Stimulated activated CD8-positive, alpha-beta memory T cell treated with anti-CD3 and anti-CD28 coated beads, Interleukin-15, amount 100 ng/mL, for 48 hours (primary cell): ENCODE measurements around the gene S100A7A.

Experiments
- DNase-seq, 2 donors: peaks; one replicate each; pipeline ENCODE4 v3.0.0-alpha.2; 2020; ENCODE audit warnings: low read depth in 2 of 2

S100A7A gene

DNA sequence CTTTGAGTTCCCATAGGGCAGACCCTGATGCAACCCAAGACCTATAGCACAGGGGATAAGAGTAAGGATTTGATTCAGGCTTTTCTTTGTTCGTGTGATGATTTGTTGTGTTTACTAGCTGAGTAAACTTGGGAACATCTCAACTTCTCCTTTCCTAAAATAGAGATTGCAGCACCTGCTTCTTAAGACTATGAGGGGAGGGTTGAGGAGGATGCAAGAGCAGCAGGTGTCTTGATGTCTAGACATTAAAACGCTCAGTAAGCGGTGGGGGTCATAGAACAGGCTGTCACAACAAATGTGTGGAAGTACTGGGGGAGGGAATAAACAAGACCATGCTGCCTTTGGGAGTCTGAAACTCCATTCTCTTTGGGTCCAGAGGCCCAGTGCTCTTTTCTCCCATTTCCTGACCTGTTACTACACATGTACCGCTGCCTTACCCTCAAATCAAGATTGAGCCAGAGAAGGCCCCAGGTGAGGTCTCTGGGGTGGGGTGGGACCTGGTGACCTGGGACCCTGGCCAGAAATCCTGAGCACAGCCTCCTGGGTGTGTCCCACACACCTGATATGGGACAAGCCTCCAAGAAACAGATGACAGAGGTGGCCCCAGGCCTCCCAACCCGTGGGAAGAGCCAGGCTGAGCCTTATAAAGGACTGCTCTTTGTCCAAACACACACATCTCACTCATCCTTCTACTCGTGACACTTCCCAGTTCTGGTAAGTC lies at the start of gene S100A7A:
Gene S100A7A, plus strand, starts transcription at position 671 of the 721 bp plus-strand sequence. CDS start 1,563 bp downstream, outside the sequence.
- DNase-seq = no peak

DNA sequence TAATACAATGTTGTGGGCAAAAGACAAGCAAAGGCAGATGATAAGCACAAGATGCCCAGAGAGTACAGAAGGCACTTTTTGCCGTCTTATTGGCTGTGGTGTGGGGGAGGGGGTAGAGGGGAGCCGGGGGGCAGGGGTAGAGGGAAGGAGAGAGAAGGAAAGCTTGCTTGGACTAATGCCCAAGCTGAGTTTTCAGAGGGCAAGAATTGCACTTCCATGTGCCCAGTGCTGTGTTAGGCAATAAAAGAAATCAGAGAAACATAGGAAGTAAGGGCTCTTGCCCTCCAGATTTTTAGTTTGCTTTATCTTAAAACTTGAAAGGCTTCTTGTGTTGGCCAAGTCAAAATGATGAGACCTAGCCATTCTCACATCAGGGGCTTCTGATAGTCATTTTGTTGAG lies 49.2 kb upstream of the S100A7A start:
- no peak for DNase-seq

DNA sequence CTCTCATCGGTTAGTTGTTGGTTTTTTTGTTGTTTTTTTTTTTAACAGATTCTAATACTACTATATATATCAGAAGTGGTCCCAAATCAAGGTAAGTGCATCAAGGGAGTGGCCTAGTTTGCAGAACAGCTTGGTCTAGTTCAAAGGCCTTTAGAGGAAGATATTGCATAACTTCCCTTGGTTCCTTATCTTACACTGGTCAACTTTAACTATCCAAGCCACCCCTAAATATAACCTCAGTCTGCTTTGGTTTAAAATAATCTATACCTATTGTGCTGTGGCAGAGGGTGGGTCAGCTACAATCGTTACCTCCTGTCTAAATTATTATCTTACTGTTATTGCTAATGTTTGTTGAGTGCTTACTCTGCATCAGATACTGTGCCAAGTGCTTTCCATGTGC lies 47.8 kb upstream of the S100A7A start:
- no peak for DNase-seq

DNA sequence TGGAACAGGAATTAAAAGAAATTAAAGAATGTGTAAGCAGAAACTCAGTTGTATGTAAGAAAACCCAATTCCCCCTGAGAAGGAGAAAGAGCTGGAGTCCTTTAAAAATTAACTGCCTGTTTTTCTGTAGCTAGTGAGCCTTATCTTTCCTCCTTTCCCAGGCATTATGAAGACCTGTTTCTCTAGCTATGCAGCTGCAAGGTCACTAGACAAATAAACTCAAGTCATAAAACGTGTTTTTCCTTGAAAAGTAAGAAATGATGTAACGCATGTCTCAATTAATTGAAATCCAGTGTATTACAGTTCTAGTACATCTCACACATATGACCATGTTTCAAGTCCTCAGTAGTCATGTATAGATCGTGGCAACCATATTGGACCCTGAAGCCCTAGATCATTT lies 46.2 kb upstream of the S100A7A start:
- DNase-seq = no peak

DNA sequence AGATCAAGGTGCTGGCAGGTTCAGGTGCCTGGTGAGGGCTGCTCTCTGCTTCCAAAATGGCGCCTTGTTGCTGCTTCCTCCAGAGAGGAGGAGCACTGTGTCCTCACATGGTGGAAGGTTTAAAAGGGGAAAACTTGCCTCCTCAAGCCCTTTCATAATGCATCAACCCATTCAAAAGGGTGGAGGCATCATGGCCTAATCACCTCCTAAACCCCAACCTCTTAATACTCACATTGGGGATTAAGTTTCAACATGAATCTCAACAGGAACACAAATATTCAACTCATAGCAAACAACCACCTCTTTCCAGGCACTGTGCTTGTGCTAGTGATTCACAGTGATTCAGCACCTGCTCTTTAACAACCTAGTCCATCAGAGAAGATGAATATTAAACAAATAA lies 45.1 kb upstream of the S100A7A start:
- DNase-seq = no peak

DNA sequence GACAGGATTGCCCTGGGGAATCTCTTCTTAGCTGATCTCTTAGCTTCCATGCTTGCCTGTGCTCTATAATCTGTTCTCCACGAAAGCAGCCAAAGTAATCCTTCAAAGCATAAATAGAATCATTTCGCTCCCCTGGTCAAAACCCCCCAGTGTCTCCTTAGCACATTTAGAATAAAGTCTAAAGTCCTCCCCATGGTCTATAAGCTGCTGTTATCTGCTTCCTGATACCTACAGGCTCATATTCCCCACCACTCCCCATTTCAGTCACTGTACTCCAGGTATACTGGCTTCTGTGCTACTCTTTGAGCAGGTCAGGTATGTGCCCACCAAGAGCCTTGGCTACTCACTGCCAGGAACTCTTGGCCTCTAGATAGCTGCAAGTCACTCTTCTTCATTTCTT lies 43.7 kb upstream of the S100A7A start:
- DNase-seq = no peak

DNA sequence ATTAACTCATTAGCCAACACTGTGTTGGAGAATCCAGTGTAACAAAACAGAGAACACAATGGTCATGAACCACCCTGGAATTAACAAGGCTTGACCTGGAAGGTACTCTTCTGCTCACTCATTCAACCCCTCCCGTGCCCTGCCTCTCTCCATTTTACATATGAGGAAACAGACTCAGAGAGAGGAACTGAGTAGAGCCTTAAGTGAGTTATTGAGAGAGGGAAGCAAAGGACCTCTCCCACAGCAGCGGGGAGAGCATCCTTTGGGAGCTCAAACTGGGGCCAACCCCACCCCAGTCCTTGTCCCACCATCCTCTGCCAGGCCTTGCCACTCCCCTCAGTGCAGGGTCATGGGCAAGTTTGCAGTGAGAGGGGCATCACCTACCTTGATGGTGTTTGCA lies 42.2 kb upstream of the S100A7A start:
- no peak for DNase-seq

DNA sequence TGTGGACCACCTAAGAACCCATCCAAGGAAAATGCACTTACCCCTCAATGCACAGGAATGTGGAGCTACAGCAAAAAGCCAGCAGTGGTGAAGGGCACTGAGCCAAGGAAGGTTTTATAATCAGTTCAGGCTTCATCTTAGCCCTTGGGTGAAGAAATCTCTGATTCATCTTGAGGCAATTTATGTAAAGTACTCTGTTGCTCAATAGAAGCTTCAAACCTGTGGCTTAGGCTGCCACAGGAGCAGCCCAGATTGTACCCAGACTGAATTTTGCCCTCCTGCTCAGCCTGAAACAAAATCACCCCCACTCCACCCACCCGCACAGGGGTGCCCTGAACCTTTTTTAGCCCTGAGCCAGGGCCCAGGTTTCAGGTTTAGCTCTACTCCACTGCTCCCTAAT lies 40.8 kb upstream of the S100A7A start, which contains the start of gene S100A12:
Gene S100A12, minus strand, starts transcription at position 111 of the 400 bp plus-strand sequence. CDS start 1,029 bp downstream, outside the sequence.
- no peak for DNase-seq

DNA sequence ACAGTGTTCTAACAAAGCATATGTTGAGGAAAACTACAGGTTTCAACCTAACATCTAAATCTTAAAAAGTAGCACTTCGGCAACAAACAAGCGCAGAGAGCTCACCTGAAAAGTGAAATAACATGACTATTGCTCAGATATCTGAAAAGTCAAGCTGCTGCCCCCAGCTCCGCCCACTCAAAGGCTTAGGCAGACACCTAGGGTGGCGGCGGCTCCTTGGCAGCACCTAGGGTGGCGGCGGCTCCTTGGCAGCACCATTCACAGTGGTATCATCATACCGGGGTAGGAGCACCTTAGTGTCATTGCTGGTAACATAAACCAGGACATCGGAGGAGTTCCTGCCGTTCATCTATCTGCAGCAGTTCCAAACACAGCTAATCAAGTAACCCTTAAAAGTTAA lies 36.7 kb upstream of the S100A7A start:
- DNase-seq = no peak

DNA sequence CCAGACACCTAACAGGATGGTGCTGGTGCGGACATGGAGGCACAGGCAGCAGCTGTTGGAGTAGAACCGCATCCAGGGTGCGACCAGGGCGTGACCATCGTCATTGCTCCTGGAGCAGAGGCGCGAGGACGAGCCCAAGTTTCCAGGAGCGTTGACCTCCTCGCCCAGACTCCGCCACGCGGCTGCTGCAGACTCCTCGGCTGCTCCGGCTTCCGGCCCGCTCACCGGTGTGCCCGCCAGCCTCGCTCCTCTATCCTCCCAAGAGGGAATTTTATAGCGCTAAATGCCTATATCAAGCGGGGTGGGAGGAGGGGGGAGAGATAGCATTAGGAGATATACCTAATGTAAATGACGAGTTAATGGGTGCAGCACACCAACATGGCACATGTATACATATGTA lies 35.6 kb upstream of the S100A7A start:
- no peak for DNase-seq

DNA sequence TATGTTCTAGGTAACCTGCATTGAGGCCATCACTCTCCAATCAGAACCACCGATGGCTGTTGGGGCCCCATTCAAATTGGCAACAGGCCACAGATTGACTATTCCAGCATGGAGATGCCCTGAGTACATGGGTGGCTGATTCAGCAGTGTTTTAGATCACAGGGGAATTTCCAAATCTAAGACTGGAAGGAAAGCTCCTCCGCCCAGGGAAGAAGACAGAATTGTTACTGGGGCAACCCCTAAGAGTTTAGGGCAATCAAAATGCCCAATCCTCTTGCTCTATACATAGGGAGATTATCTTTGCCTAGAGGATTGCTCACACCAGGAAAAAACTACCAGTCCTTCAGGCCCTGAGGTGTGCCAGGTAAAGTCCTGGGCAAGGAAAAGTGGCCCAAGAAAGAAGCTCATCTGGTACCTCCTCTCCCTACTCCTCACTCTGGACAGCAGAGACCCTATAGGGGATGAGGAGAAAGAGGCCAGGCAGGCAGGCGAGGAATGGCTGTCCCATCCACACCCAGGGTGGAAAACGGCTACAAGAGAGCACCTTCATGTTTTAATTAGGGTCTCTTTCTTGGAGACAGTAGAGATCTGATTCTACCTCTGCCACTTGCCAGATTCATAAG lies 31.3 kb upstream of the S100A7A start:
- DNase-seq = no peak

DNA sequence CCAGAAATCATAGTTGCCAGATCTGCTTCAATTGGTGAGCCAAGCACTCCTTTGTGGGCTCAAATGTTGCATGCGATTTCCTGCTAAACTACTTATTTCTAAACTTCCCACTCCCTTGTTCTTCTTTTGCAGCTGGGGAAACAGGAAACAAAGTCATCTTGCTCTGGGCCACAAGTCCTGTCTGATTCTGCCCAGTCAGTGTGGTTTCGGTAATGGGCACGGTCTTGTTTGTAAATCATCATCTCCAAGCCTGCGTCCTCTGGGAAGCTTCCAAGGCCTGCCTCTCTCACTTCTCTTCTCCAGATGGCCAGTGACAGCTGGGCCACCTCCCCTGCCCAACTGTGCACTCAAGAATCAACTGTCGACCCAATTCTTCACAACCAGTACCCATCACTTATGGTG lies 29.8 kb upstream of the S100A7A start:
- DNase-seq = no peak

DNA sequence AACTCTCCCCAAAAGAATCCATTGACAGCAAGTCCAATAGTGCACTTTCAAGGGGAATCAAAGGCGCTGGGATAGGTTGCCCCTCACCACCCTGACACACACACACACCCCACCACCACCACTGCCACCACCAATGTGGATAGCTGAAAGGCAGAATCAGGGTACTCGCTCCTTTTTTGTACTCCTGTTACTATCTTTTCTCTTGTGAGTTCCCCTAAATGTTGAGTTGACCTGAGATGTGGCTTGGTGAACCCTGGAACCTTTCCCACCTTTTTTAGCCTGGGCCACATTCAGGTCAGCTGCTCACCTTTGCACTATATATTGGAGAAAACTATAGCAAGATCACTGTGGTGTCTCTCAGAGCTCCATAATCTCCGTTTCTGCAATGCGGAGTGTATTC lies 29.3 kb upstream of the S100A7A start:
- no peak for DNase-seq

DNA sequence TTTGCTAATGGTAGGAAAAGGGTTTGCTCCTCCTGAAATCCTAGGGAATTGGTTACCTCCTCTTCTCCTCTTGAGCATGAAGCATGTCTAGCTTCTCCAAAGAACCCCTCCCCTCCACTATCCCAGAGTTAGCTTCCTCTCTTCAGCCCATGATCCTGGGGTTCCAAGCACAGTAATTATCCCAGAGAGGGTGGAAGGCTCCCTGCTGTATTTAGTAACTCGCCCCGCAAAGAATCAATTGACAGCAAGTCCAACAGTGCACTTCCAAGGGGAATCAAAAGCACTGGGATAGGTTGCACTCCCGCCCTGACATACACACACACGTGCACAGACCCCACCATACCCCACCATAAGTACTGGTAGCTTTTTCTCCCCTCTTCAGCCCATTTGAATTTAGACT lies 28.5 kb upstream of the S100A7A start:
- DNase-seq = no peak

DNA sequence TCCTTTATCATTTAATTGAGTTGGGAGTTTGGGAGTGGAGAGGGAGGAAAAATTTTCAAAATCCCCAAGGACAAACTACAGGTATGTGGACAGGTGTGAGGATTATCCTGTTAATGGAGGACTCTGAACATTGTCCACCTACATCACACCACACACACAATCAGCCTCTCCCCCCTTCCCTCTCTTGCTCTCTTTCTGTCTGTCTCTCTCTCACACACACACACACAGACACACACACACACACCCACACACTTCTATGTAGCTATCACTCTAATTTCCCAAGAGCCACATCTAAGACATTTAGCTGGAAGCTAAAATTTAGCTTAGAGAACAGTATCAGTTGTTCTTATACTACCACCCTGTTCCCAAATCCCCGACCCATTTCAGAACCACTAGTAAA lies 26.9 kb upstream of the S100A7A start:
- DNase-seq = no peak

DNA sequence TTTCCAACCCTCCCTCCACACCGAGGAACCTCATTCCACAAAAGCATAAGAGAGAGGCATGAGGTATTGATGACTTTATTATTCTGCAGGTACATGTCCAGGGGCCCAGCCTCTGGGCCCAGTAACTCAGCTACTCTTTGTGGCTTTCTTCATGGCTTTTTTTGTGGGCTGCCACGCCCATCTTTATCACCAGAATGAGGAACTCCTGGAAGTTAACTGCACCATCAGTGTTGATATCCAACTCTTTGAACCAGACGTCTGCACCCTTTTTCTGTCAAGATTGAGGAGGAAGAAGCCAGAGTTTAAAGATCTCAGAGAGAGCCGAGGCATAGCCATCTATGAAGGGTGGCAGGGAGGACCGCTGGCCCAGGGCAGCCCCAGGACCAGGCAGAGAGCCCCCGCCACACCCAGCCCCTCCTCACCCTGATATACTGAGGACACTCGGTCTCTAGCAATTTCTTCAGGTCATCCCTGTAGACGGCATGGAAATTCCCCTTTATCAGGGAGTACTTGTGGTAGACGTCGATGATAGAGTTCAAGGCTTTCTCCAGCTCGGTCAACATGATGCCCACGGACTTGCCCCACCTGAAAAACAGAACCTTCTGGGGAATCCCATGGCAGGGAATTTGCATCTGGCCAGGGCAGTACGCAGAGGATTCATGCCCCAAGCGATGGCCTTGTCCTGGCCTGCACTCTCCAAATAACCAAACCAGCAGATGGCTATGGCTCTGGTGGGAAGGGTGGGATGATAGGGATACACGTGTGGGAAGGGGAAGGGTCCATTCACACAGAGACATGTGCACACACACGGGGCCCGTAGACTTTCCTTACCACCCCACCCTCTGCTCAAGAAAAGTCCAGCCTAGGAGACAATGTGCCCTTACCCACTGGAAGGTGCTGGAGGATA lies 26.1 kb upstream of the S100A7A start:
- no peak for DNase-seq

DNA sequence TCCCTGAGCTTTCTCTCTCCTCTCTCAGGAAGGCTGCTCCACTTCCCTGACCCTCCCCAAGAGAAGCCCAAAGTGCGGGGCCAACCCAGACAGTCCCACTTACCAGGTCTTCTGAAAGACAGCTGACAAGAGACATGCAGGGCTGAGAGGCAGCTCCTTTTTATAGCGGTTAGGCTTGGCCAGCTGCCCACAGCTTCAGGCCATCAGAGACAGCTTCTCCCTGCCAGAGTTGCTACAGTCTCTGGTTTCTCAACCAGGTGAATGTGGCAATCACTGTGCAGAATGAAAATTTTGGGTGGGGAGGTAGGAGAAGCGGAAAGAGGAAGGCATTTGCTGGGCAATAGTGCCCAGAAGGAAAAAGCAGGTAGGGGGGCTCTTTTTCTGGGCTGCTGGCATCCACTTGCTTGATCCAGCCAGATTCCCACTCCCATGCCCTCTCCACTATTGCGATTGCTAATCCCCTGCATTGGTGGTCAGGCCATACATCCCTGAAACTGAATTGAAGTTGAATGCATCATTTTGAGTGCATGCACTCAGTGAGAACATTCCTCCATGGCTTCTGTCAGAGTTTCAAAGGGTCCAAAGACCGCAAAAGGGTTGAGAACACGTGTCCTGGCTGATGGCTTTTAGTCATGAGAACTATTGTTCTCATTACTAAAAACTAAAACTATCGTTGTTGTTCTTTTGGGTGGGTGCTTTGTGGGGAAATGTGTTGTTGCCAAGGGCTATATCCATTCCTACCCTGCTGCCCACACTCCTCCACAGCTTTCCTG lies 25.2 kb upstream of the S100A7A start, which contains the start of gene S100A8:
Gene S100A8, minus strand, starts transcription at position 136 of the 773 bp plus-strand sequence. CDS start 538 bp downstream, outside the sequence.
- no peak for DNase-seq

DNA sequence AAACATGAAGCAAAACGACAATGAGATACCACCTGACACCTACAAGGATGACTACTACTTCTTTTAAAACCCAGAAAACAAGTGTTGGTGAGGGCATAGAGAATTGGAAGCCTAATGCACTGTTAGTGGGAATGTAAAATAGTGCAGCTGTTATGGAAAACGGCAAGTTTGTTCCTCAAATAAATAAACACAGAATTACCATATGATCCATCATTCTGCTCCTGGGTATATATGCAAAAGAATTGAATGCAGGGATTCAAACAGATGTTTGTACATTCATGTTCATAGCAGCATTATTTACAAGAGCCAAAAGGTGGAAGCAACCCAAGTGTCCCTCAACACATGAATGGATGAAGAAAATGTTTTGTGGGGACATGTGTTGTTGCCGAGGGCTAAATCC lies 24.1 kb upstream of the S100A7A start:
- no peak for DNase-seq

DNA sequence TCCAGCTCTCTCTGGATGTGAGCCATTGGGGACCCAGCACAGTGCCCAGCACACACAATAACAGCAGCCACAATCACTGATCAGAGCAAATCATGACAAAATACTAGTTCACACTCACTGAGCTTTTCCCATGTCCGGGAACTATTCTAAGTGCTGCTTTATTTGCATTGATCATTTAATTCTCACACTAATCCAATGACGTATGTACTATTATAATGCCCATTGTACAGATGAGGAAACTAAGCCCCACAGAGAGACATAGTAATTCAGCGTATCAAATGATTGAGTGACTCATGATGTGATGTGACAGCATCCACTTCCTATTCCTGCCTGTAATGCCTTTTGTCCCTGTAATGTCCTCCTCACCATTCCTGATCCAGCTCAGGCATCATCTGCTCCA lies 23.5 kb upstream of the S100A7A start:
- DNase-seq = no peak

DNA sequence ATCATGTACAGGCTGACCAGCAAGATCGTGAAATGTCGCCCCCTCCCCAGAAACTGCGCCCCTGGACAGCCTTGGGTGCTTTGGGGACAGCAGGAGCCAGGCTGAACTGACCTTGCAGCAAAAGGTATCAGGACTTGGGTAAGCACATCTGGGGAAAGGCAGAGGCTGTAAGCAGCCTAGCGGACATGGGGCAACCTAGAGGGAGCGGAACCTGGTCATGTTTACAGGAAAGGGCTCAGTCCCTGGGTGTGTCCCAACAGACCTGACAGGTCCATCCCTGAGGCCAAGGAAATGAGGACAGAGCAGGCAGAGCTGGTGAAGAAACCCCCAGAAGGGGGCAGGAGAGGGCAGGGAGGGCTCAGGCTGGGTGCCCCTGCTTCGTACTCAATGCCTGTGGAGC lies 22.4 kb upstream of the S100A7A start:
- no peak for DNase-seq

DNA sequence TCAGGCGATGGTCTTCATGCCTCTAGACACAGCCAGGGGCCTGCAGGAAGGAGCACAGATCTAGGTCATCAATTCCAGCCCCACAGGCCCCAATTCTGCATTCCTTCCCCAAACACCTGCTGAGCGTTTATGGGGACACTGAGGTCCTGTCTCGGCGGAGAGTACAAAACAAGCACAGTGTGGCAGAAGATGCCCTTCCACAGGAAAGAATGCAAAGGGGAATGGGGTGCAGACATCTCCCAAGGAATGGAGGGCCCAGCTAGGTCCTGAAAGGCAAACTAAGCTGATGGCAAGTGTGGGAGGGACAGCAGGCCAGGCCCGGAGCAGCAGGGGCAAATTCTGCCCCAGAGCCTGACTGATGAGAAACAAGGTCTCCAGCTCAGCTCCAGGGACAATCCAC lies 21.9 kb upstream of the S100A7A start:
- no peak for DNase-seq
